Measurements from ENCODE around the gene CCDC146.
"Not testable (repeated sequence)": the region's sequence is repeated elsewhere in the genome, so short reads cannot be mapped to it uniquely, and the experiment has no call there.

CCDC146 gene

DNA sequence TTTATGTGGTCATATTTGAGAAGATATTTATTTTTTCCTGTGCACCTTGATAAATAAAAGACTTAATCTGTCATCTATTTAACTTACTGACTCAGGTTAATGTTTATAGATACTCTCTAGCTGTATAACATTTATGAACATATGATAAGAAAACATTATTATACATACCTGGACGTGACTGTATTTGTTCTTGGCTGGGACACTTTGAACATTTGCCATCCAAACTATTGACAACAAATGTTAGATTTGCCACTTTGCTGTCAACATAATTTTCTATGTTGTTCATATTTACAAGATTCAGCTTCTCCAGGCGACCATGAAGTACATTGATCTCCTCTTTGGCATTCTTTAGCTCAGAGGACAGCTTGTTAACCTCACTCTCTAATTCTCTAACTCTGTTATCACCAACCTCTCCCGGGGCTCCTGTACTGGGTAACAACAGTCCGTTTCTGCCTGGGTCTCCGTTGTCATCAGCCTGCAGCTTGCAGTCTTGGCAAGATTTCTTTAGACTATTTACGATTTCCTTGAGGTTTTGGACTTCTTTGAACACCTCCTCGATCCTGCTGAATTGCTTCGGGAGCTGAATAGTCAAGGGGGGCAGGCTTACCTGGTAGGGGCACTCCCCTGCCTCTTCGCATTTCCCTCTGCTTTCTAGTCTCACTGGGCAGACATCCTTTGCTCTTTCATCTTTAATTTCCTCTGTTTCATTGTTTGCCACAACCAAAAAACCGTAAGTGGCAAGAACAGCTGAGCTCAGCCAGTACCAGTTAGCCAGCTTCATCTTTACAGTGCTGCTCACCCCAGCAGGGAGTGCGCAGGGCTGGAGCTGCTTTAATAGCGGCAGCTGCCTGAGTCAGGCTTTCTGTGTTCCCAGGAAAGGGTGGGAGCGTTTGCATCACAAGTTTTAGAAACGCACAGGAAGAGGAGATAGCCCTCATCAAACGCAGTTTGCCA is 76.9 kb downstream of the CCDC146 start, which contains the start of gene FGL2:
Gene FGL2 (minus strand): TSS at position 807 of the 954 bp plus-strand sequence. CDS start 26 bp downstream, at position 781.
- DNase-seq (ENCODE audit: low read depth in 2 of 2), result peak in 1 of 2 experiments; percentile 3

DNA sequence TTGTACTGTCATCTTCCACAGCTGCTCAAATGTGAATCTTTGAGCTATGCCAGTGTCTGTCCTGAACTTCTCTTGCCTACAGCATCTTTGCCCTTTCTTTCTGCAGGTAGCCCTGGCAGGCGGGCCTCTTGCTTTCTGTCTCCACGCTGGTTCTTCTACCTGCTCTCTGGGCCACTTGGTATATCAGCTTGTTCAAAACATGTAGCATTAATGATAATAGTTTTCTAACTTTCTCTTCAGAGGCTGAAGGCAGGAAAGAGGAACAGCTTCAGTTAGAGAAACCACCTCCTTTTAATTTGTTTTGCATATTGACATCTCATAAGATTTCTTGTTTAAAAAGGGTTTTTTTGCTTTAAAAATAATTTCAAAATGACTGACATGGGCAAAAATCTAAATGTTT is 78.1 kb downstream of the CCDC146 start:
- no peak for DNase-seq (ENCODE audit: low read depth in 2 of 2)

- no peak for DNase-seq (ENCODE audit: low read depth in 2 of 2)
These were observed 80.1 kb downstream of the CCDC146 start for GRCh38 chr7:77202481-77202976.

GRCh38 chr7:77205706-77206105 is 83.3 kb downstream of the CCDC146 start:
- peak; percentile 3 to 6 for DNase-seq (ENCODE audit: low read depth in 2 of 2)

DNA sequence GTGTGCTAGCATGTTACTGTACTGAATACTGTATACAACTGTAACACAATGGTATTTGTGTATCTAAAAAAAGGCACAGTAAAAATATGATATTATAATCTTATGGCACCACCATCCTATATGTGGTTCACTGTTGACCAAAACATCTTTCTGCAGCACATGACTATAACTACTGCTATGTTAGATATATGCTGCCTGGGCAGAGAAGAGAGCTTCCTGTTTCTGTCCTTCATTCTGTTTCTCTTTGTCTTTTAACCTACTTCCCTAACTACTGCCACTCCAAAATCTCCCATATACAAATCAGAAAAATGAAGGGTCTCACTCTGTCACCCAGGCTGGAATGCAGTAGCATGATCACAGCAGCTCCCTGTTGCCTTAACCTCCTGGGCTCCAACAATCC is 86.0 kb downstream of the CCDC146 start:
- DNase-seq (ENCODE audit: low read depth in 2 of 2), result no peak

GRCh38 chr7:77209479-77210139 is 87.2 kb downstream of the CCDC146 start:
- no peak for DNase-seq (ENCODE audit: low read depth in 2 of 2)

GRCh38 chr7:77216181-77216845 is 93.9 kb downstream of the CCDC146 start:
- DNase-seq (ENCODE audit: low read depth in 2 of 2), result no peak

- no peak for DNase-seq (ENCODE audit: low read depth in 2 of 2)
These were observed 95.2 kb downstream of the CCDC146 start for GRCh38 chr7:77217474-77218185.

DNA sequence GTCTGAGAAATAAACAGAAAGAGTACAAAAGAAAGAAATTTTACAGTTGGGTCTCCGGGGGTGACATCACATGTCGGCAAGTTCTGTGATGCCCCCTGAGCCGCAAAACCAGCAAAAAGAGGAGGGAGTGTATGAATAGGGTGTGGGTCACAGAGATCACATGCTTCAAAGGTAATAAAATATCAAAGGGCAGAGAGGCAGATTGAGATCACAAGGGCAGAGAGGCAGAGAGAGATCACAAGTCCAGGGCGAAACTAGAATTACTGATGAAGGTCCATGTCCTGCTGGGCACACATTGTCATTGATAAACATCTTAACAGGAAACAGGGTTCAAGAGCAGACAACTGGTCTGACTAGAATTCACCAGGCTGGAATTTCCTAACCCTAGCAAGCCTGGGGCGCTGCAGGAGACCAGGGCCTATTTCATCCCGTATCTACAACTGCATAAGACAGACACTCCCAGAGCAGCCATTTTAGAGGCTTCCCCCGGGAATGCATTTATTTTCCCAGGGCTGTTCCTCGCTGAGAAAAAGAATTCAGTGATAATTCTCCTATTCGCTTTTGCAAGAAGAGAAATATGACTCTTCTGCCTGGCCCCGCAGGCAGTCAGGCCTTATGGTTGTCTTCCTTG is 97.4 kb downstream of the CCDC146 start:
- not testable (repeated sequence) for DNase-seq (ENCODE audit: low read depth in 2 of 2)

DNA sequence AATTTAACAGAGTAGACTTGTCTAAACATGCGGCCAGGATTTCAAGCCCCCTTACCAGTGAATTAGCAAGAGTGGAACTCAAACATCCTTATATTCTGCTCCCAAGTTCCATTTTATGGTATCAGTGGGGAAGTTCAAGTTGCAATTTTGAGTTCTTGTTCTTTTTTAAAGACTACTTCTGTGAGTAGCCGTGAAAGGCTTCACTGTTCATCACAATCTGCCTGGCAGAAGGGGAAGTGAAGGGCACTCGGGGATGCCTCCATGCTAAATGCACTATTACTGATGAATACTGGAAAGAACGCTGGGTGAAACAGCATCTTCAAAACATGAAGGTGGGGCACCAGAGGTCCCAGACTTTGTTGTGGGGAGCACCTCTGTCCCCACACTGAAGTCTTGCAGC is 99.7 kb downstream of the CCDC146 start:
- no peak for DNase-seq (ENCODE audit: low read depth in 2 of 2)

GRCh38 chr7:77222819-77223218 is 100.4 kb downstream of the CCDC146 start:
- DNase-seq (ENCODE audit: low read depth in 2 of 2), result no peak

- DNase-seq (ENCODE audit: low read depth in 2 of 2), result no peak
These were observed 100.8 kb downstream of the CCDC146 start for GRCh38 chr7:77223261-77223660.

- DNase-seq (ENCODE audit: low read depth in 2 of 2), result peak; percentile 4 to 5
These were observed 104.0 kb downstream of the CCDC146 start for GRCh38 chr7:77226357-77226839.

DNA sequence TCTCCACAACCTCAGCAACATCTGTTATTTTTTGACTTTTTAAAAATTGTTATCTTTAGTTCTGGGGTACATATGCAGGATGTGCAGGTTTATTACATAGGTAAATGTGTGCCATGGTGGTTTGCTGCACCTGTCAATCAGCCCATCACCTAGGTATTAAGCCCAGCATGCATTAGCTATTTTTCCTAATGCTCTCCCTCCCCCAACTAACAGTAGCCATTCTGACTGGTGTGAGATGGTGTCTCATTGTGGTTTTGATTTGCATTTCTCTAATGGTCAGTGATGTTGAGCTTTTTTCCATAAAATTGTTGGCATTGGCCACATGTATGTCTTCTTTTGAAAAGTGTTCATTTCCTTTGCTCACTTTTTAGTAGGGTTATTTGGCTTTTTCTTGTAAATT is 106.4 kb downstream of the CCDC146 start:
- DNase-seq (ENCODE audit: low read depth in 2 of 2), result not testable (repeated sequence)

DNA sequence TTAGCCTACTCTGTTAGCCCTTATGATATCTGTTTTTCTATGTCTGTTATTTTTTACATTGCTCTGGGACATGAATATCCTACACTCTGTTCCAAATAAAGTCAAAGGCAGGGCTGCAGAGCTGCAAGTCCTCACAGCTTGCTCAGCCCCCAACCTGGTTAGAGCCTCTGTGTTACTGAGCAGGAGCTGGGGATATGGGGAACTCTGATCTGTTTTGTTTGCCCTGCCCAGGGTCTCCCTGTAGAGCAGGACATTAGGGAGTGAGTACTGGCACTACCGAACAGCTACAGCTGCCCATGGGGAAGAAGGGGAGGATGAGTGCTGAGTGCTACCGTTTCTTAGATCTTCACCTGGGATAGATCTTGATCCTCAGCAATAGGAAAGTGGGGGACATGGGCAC is 110.1 kb downstream of the CCDC146 start:
- DNase-seq (ENCODE audit: low read depth in 2 of 2), result no peak

DNA sequence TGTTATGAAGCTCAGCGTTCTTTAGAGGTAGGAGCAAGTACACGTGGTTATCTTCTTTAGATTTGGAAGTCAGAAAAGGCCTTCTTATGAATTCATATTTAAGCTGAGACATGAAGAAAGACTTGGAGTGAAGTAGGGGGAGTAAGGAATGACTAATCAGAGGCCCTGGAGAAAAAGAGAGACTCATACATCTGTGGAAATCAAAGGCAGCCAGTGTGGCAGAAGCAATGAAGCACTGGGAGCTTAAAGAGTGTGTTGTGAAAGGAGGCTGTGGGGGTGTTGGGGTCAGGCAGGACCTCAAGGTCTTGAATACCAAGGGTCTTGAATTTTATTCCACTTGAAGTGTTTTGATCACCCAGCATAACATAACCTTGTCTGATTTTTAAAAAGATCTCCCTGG is 112.9 kb downstream of the CCDC146 start:
- no peak for DNase-seq (ENCODE audit: low read depth in 2 of 2)

DNA sequence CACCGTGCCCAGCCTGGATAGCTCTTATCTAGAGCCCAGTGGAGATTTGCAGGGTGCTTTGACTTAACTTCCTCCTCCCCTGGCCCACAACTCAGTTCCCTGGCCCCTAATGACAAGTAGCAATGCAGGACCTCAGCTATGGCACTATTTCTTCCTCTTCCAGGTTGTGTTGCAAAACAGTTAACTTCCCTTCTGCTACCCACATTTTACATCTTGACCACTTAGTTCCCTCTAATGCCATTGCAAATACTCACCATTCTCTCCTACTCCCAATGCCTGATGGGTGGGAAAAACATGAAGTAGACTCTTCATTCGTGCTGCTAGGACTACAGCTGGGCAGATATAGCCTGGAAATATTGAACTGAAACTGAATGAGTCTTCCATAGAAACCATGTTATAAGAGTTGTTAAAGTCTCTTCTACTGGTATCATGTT is 116.3 kb downstream of the CCDC146 start:
- no peak for DNase-seq (ENCODE audit: low read depth in 2 of 2)

DNA sequence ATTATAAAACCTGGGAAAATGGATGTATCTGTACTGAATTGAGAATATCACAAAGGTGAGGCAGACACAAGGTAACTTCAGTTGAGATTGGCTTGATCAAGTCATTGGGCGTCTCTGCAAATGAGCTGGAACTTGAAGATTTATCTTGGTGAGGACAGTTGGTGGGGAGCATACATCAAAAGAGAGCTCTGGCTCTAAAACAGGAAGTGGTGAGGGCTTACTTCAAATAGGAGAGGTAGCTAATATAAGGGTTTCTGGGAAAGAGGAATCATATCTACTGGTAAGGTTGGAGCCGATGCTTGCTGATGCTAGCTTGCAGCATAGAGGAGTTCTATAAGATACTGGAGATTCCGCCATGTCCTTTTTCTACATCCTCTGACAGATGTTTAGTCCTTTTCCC is 117.1 kb downstream of the CCDC146 start:
- no peak for DNase-seq (ENCODE audit: low read depth in 2 of 2)

- no peak for DNase-seq (ENCODE audit: low read depth in 2 of 2)
These were observed 119.7 kb downstream of the CCDC146 start for GRCh38 chr7:77242068-77242467.

DNA sequence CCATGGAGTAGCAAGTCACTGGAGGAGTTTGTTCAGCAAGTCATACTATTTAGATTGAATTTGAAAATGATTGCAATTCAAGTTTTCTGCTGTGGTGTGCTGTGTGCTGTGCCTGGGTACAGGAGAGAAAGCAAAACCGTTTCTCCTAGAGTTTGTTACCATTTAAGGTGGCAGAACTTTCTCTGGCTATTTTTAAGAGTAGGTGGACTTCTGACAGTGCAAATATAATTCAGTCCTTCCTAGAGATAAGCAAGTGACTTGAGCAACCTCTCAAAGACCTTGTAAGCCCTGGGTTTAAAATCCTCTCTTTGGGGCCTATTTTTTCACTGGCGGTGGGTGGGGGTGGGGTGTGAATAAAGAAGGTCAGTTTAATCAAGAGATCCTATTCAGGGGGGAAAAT is 120.1 kb downstream of the CCDC146 start:
- DNase-seq (ENCODE audit: low read depth in 2 of 2), result no peak

All from fibroblast of skin of left biceps (primary cell).